GM20000 (cell line): Measurements from ENCODE around the gene MBNL3.
A peak's percentile ranks its signal among the peaks of the same experiment; 100 is the strongest.

Experiments
- DNase-seq: peaks from one replicate; pipeline ENCODE4 v3.0.0; 2012; ENCODE audit warnings: low spot score
- CTCF ChIP-seq: IDR thresholded peaks from 2 replicates; pipeline ENCODE4 v1.5.1; 2012; ENCODE audit warnings: mild to moderate bottlenecking, control low read depth; ENCODE audit errors: extremely low read depth, missing control alignments

The MBNL3 gene

DNA sequence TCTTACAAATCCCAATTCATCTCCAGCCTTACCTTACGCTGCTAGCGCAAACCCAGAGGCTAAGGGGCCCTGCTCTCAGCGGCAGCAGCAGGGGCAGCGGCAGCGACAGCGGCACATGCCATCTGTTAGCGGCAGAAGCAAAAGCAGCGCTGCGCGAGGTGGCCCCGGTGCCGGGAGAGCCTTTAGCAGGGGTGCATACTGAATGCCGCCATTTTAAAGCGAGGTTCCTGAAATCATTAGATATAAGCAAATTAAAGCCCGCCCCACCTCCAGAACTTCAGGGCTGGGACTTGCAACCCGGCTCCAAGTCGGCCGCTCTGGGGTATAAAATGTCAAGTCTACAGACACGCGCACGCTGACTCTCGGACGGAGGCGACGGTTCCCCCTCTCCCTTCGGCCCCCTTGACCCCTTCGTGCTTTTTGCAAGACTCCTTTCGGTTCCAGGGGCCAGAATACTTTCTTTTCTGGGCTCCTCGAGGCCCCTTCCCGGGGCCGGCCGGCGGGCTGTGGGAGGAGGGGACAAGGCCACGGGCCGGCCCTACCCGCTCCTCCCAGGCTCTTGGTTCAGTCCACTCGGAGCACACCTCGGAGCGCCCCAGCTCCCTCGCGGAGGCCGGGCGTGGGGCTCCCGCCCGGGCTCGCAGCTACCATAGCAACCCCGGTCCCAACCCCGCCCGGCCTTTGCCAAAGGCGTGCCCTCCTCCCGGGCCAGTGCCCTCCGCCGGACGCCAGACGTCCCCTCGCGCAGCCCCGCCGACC is at the start of gene MBNL3:
Gene MBNL3, minus strand, starts transcription at position 220 of the 759 bp plus-strand sequence. CDS start 49,427 bp downstream, outside the sequence.
- no peak for TF ChIP-seq CTCF
- peak; percentile 58 for DNase-seq

DNA sequence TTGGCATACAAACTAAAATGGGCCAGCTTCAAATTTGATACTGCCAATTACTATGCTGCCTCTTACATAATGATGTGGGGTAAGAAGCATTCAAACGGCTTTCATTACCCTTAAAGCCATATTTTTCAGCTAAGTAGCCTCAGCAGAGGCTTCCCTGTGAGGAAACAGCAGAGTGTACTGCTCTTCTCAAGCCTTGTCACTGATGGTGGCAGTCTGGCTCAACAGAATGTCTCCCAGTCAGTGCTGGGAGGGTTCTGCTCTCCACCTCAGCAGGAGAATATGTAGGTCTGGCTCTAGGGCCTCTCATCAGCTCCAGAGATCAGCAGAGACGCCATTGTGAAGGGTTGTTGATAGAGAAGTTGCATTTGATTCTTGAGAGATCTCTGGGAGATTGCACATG is 44.6 kb upstream of the MBNL3 start:
- no peak for TF ChIP-seq CTCF
- DNase-seq = no peak

DNA sequence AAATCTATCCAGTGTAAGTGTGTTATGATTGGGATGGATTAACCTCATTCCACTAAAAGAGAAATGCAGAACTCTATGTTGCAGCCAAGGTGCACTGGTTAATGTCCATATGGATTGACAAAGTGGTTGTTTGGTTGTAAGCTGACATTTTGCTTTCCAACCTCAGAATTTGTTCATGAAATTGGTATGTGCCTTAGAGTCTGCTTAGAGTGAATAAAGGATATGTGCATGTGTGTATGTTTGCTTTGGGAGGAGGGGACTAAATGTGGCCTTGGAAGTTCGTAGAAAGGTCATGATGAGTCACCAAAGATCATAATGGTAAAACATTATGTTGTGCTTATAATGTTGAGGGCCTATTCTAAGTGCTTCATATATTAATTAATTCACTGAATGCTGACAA is 44.1 kb upstream of the MBNL3 start:
- no peak for TF ChIP-seq CTCF
- no peak for DNase-seq

GRCh38 chrX:132532097-132532496 is 43.3 kb upstream of the MBNL3 start:
- TF ChIP-seq CTCF = no peak
- no peak for DNase-seq

DNA sequence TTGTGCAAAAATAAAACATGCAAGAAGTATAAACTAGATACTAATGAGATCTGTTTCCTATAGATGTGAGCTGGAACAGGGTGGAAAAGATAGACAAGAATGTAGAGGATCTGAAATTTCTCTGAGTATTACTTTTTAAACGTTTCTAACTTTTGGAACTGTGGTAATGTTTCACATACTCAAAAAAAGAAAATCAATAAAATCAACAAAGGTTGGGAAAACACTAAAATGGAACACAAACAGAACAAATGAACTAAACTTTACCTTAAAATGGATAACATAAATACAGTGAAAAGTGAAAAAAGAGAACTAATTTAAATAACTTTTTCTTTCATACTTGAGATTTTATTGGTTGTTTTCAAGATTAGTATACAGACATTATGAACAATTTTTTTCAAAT is 32.0 kb upstream of the MBNL3 start:
- TF ChIP-seq CTCF = no peak
- DNase-seq = no peak

DNA sequence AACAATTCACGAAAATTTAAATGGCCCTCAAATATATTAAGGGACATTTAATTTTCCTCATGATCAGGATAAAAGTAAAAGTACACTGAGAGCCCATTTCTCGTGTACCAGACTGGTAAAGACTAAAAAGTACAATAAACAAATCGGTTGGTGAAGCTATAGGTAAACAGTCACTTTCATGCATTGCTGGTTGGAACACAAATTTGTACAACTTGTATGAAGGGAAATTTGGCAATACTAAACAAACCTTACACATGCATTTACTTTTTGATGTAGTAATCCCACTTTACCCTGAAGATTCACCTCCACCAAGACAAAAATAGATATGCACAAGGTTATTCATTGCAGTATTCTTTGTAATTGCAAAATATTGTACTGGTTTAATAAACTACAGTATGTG is 31.4 kb upstream of the MBNL3 start:
- DNase-seq = no peak
- TF ChIP-seq CTCF = no peak

GRCh38 chrX:132518401-132518800 is 29.6 kb upstream of the MBNL3 start:
- no peak for TF ChIP-seq CTCF
- DNase-seq = no peak
